ENCODE data around the gene EHF. TPM values are rescaled to one million over a fixed set of nuclear protein-coding genes. Genes with fewer than 3 reads are reported as not detected.

EHF gene
- total RNA-seq, 4 donors from 2014 or later = 3.8 to 13.9 (median 8.1) TPM

GRCh38 chr11:34649597-34649996 is 28.7 kb downstream of the EHF start:
- no peaks in the 10 kb centered on the region for H3K27me3 ChIP-seq
- H3K27ac ChIP-seq = no peak overlapping the region
- no peaks in the 10 kb centered on the region for H3K9me3 ChIP-seq
- intact Hi-C loops (cut with DNase I) = no loop called here
- TF ChIP-seq CTCF (IDR thresholded peaks at IDR 0.05) (no peak), POLR2A (IDR thresholded peaks at IDR 0.05) (no peak)
- no peak overlapping the region for H3K4me3 ChIP-seq (replicated peaks in 1 of 3)
- H3K36me3 ChIP-seq = no peaks in the 10 kb centered on the region
- DNase-seq = no peak
- 83 to 89% methylated on average over 2 of the region's 2 CpGs for WGBS, 2 donors
- no peaks in the 10 kb centered on the region for H3K4me1 ChIP-seq

- WGBS, 2 donors = 55 to 62% methylated on average over 6 of the region's 6 CpGs
- no peak overlapping the region for H3K27ac ChIP-seq
- intact Hi-C loops (cut with DNase I) = no loop called here
- TF ChIP-seq POLR2A (IDR thresholded peaks at IDR 0.05) = no peak
- no peak for TF ChIP-seq CTCF (IDR thresholded peaks at IDR 0.05)
- H3K4me3 ChIP-seq (replicated peaks in 1 of 3) = no peak overlapping the region
- H3K9me3 ChIP-seq = no peaks in the 10 kb centered on the region
- no peaks in the 10 kb centered on the region for H3K36me3 ChIP-seq
- no peaks in the 10 kb centered on the region for H3K4me1 ChIP-seq
- DNase-seq = peak in 1 of 2 donors; percentile 14
- H3K27me3 ChIP-seq = no peaks in the 10 kb centered on the region
These were observed 29.6 kb downstream of the EHF start for GRCh38 chr11:34650528-34650927.

GRCh38 chr11:34651551-34651950 is 30.7 kb downstream of the EHF start:
- Histone ChIP-seq H3K36me3 (no peaks in the 10 kb centered on the region), H3K9me3 (no peaks in the 10 kb centered on the region), H3K27ac (no peak overlapping the region), H3K4me1 (no peaks in the 10 kb centered on the region), H3K27me3 (no peaks in the 10 kb centered on the region), H3K4me3 (replicated peaks in 1 of 3) (no peak overlapping the region)
- 70 to 72% methylated on average over 3 of the region's 3 CpGs for WGBS, 2 donors
- TF ChIP-seq CTCF (IDR thresholded peaks at IDR 0.05) (no peak), POLR2A (IDR thresholded peaks at IDR 0.05) (no peak)
- DNase-seq = no peak
- intact Hi-C loops (cut with DNase I) = no loop called here

- DNase-seq = no peak
- H3K36me3 ChIP-seq = no peaks in the 10 kb centered on the region
- no peaks in the 10 kb centered on the region for H3K27me3 ChIP-seq
- H3K4me3 ChIP-seq (replicated peaks in 1 of 3) = no peak overlapping the region
- H3K9me3 ChIP-seq = no peaks in the 10 kb centered on the region
- 87% methylated on average over 6 of the region's 6 CpGs for WGBS, 2 donors
- intact Hi-C loops (cut with DNase I) = no loop called here
- TF ChIP-seq POLR2A (IDR thresholded peaks at IDR 0.05) (no peak), CTCF (IDR thresholded peaks at IDR 0.05) (no peak)
- no peak overlapping the region for H3K27ac ChIP-seq
- H3K4me1 ChIP-seq = no peaks in the 10 kb centered on the region
These were observed 31.5 kb downstream of the EHF start for GRCh38 chr11:34652191-34652973.

GRCh38 chr11:34653031-34653430 is 32.1 kb downstream of the EHF start:
- WGBS, 2 donors = 77 to 84% methylated on average over 3 of the region's 3 CpGs
- TF ChIP-seq CTCF (IDR thresholded peaks at IDR 0.05) (no peak), POLR2A (IDR thresholded peaks at IDR 0.05) (no peak)
- DNase-seq = no peak
- no peaks in the 10 kb centered on the region for H3K27me3 ChIP-seq
- H3K4me3 ChIP-seq (replicated peaks in 1 of 3) = no peak overlapping the region
- intact Hi-C loops (cut with DNase I) = no loop called here
- no peaks in the 10 kb centered on the region for H3K4me1 ChIP-seq
- no peaks in the 10 kb centered on the region for H3K36me3 ChIP-seq
- H3K9me3 ChIP-seq = no peaks in the 10 kb centered on the region
- no peak overlapping the region for H3K27ac ChIP-seq

Data from thyroid gland (tissue), 4 donors.